Measurements from ENCODE around the gene ATP6V1A. TPM values are rescaled to one million over a fixed set of nuclear protein-coding genes. Genes with fewer than 3 reads are reported as not detected.
A peak's percentile ranks its signal among the peaks of the same experiment; 100 is the strongest.

The ATP6V1A gene
- total RNA-seq, 2 donors from 2014 or later: 38.5 to 42.5 TPM

DNA sequence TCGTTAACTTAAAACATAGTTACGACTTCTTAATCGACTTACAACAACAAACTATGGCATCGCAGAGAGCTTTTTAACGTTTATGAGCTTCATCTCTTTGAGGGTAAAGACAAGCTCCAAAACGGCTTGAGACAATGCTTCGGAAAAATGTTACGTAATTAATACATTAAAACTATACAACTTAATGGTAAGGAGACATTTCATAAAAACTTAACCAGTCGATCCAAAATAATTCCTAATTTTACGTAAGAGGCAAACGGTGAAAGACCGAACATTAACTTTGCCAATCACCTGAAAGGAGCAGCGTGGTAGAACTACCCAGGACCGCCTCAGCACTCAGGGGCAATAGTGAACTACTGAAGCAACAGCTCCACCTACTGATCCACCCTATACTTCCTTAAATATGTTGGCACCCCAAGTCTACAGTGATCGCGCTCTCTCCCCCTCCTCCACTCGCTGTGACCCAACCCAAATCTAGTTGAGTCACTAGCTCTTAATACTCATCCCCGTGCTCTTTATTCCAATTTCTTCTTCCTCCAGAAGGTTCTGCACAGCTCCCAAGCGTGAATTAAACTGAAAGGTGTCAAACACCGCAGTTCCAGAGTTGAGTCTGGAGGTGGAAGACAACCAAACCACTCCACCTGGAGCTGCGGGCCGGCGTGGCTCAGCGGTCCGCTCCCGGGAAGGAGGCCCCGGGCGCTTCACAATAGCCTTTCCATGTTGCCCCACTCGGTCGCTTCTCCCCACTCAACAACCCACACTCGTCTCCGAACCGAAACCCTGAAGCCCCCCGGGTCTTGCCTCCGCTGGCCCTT lies 1.7 kb upstream of the ATP6V1A start:
- peak; percentile 87 for DNase-seq (ENCODE audit: low spot score)
- intact Hi-C loops (cut with DNase I): no loop called here

DNA sequence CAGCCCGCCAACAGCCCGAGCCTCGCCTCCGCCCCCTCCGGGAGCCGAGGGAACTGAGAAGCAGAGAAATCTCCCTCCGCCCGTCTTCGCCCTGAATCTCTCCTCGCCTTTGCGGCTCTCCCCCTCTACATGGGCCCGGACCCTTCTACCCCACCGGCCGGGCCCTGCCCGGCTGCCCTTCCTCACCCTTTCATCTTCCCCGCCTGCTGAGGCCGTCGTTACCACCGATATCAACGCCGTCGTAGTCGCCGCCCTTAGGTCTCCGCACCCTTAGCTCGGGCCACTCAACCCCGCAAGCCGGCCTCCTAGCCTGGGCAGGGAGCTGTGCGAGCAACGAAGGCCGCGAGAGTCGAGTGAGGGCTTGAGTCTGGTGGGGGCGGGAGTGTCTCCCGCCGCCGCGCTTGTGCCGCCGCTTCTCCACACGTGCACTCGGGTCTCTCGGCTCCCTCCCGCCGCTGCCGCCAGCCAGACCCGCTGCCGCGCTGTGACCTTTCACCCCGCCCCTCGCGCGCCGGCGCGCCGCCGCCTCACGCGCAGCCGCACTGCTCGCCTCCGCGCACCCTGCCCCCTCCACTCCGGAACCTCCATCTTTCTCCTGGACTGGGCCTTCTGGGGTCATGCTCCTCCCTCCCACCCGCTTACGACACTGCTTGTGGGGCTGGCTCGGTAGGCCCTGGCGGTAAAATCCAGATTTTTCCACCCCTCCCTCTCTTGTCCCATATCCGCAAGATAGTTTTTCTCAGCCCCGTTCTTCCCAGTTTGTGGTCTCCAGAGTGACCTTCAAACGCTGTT lies 883 bp upstream of the ATP6V1A start, which contains the start of gene NAA50:
NAA50 (minus strand) TSS at position 494 of the 792 bp plus-strand sequence; CDS start at position 194, 300 bp downstream.
- DNase-seq (ENCODE audit: low spot score): peak; percentile 99
- intact Hi-C loops (cut with DNase I): no loop called here

GRCh38 chr3:113747283-113748046 lies 630 bp downstream of the ATP6V1A start:
- intact Hi-C loops (cut with DNase I): no loop called here
- peak; percentile 62 for DNase-seq (ENCODE audit: low spot score)

GRCh38 chr3:113751141-113751540 lies 4.3 kb downstream of the ATP6V1A start:
- DNase-seq (ENCODE audit: low spot score): no peak
- intact Hi-C loops (cut with DNase I): no loop called here

- no peak for DNase-seq (ENCODE audit: low spot score)
- intact Hi-C loops (cut with DNase I): no loop called here
These were observed 6.6 kb downstream of the ATP6V1A start for GRCh38 chr3:113753376-113753985.

GRCh38 chr3:113754494-113755159 lies 7.8 kb downstream of the ATP6V1A start:
- DNase-seq (ENCODE audit: low spot score): no peak
- intact Hi-C loops (cut with DNase I): no loop called here

DNA sequence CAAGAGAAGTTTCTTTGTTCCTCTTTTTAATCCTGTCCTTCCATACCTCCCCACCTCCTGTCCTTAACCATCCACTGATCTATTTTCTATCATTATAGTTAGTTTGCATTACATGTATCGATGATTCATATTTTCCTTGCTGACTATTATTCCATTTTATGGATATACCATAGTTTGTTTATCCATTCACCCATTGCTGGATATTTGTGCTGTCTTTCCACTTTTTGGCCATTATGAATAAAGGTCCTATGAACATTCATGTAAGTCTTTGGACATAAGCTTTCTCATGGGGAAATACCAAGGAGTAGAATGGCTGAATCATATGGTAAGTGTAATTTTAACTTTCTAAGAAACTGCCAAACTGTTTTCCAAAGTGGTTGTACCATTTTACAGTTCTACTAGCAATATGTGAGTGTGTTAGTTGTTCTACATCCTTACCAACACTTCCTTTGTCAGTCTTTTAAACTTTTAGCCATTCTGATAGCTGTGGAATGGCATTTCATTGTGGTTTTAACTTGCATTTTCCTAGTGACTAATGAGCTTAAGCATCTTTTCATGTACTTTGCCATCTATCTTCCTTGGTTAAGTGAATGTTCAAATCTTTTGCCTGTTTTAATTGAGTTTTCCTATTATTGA lies 11.7 kb downstream of the ATP6V1A start:
- intact Hi-C loops (cut with DNase I): no loop called here
- no peak for DNase-seq (ENCODE audit: low spot score)

- intact Hi-C loops (cut with DNase I): no loop called here
- DNase-seq (ENCODE audit: low spot score): no peak
These were observed 17.9 kb downstream of the ATP6V1A start for GRCh38 chr3:113764698-113765097.

DNA sequence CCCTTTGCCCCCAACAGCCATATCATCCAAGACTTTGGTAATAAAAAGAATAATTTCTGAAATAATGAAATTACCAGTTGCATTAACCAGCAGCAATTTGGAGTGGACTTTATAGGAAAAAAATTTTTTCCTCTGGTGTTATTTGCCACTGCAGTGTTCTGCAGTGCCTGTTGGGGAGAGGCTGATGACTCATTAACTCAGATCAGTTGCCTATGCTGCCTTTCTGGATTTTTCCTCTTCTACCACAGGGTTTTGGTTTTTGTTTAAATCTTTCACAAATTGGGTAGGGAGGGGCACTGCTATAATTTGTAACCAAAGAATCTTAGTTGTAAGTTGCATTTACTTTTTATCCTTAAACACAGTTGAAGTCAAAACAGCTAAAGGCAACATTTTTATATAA lies 22.7 kb downstream of the ATP6V1A start:
- intact Hi-C loops (cut with DNase I): no loop called here
- no peak for DNase-seq (ENCODE audit: low spot score)

DNA sequence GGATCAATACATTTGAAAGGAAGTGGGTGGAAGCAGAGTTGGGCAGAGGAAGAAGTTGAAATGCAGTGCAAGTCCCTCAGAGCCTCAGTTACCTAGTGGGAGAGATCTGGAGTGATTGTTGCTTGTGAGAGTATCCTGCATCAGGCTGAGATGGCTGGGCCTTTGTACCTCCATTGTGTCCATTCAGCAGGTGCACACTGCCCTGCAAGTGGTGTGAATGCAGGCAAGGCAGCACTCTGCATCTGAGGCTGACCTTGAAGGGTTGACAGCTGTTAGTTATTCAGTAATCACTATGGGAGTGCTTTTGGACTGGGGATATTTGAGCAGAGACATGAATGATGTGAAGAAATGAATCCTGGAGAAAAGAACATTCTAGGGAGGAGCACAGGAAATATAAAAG lies 25.2 kb downstream of the ATP6V1A start:
- DNase-seq (ENCODE audit: low spot score): no peak
- intact Hi-C loops (cut with DNase I): no loop called here

DNA sequence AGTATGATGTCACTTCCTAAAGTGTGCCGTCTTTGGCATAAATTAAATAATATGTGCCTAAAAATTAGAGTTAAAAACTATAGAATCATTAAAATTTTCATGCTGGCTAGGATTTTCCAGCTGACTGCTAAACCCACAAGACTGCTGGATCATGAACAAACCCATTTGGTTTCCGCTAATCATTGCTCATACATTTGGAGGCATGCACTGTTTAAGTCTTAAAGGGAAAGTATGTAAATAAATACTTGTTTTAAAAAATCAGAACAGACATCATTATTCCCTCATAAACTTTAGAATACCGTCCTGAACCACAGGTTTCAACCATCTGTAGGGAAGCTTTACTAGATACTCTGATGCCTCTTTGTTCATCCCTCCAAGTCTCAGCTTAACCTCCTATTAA lies 26.5 kb downstream of the ATP6V1A start:
- DNase-seq (ENCODE audit: low spot score): no peak
- intact Hi-C loops (cut with DNase I): no loop called here

DNA sequence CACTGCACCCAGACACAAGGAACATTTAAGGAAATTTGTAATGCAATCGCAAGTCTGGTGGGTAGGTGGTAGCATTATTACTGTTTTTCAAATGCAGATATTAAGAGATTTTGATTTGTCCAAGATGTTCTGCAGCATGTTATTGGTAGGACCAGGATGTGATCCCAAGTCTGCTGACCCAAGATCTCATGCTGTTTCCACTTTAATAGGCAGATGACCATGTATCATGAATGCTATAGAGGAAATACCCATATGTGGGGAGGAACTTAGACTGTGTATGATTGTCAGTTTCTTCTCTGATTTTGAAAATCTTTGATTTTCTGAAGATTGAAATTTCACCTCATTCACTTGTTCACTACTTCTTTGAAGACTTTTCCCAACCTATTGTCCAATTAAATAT lies 28.7 kb downstream of the ATP6V1A start:
- no peak for DNase-seq (ENCODE audit: low spot score)
- intact Hi-C loops (cut with DNase I): no loop called here

GRCh38 chr3:113776564-113776963 lies 29.7 kb downstream of the ATP6V1A start:
- DNase-seq (ENCODE audit: low spot score): no peak
- intact Hi-C loops (cut with DNase I): no loop called here

DNA sequence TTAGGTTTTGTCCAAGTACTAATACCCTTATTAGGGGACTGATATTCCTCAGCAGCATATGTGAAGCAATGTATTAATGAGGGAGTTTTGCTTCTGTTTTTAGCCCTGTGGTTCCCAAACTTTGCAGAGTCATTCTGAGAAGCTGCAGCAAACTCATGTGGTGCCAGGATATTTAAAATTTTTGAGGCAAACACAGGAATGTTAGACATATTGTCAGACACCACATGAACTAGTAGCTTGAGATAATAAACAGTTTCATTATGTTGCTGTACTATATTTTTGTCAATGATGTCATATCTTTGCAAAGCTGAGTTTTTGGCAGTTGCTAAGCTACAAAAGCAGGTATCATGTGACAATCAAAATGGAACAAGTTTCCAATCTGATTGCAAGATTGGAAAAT lies 36.6 kb downstream of the ATP6V1A start:
- no peak for DNase-seq (ENCODE audit: low spot score)
- intact Hi-C loops (cut with DNase I): no loop called here

- DNase-seq (ENCODE audit: low spot score): no peak
- intact Hi-C loops (cut with DNase I): no loop called here
These were observed 37.1 kb downstream of the ATP6V1A start for GRCh38 chr3:113783980-113784379.

DNA sequence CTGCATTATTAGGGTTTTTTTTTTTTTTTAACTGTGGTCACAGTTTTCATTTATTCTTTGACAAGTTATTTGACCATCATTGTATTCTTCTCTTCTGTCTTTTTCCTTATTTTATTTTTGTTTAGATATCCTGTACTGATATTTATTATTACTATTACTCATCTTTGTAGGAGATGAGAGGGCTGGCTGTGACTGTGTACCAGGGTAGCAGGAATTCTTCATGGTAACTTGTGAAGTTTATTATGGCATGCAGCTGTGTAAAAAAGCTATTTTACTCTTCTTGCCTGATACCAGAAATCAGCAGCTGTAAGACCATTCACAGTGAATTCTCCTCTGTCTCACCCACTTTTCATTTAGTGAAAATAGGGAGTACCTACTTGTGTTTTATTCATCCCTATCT lies 44.5 kb downstream of the ATP6V1A start:
- no peak for DNase-seq (ENCODE audit: low spot score)
- intact Hi-C loops (cut with DNase I): no loop called here

- no peak for DNase-seq (ENCODE audit: low spot score)
- intact Hi-C loops (cut with DNase I): no loop called here
These were observed 47.7 kb downstream of the ATP6V1A start for GRCh38 chr3:113794526-113794925.

DNA sequence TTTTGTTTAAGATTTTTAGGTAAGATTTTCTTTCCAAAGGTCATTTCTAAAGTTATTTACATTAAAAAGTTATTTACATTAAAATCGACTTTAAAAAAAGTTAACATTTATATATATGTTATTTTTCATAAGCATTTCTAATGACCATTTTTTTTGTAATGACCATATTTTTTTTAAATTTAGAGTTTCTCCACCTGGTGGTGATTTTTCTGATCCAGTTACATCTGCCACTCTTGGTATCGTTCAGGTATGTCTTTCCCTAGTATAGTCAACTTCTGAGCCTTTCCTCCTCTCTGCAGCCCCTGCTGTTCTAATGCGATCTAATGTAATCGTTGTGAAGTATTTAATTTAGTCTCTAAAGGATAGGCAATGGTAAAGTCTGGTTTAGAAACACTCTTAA lies 48.9 kb downstream of the ATP6V1A start:
- intact Hi-C loops (cut with DNase I): loop anchor here in 1 of 2 donors (5.0 kb wide), 1 partner anchor 488 kb away; no protein-coding TSS in a partner anchor
- DNase-seq (ENCODE audit: low spot score): no peak
